Keratinocyte (primary cell): Measurements from ENCODE around the gene AIFM2. TPM values are rescaled to one million over a fixed set of nuclear protein-coding genes. Genes with fewer than 3 reads are reported as not detected.
"Not testable (repeated sequence)": the region's sequence is repeated elsewhere in the genome, so short reads cannot be mapped to it uniquely, and the experiment has no call there.

Experiments used
- DNase-seq: peaks from one replicate; pipeline ENCODE4 v3.0.0-alpha.2; 2011; ENCODE audit warnings: low read depth, missing footprints, low spot score
- FAIRE-seq: peaks from 2 replicates; lab custom pipeline; 2011; peaks lifted over from hg19 to GRCh38; lab: Jason Lieb, UNC
- H2AFZ ChIP-seq: 2 replicates; pipeline ENCODE4 v1.6.0; 2012; ENCODE audit warnings: low read length, control low read depth, inconsistent platforms; ENCODE audit not compliant: control insufficient read depth
- H3K27ac ChIP-seq: 2 replicates; pipeline ENCODE4 v1.5.1; 2011; ENCODE audit warnings: low read length; ENCODE audit not compliant: control insufficient read depth, insufficient read depth
- H3K27me3 ChIP-seq: 3 replicates; pipeline ENCODE4 v1.6.0; 2011; ENCODE audit warnings: low read length; ENCODE audit not compliant: control insufficient read depth, insufficient read depth; ENCODE audit errors: extremely low read depth
- H3K36me3 ChIP-seq, 2 experiments: 2 replicates in 1 of 2; 3 replicates in 1 of 2; pipeline ENCODE4 v1.5.1; 2011; ENCODE audit warnings: low read length in 2 of 2, mild to moderate bottlenecking in 1 of 2; ENCODE audit not compliant: control insufficient read depth in 2 of 2, insufficient read depth in 2 of 2; ENCODE audit errors: extremely low read depth in 1 of 2
- H3K4me1 ChIP-seq: 3 replicates; pipeline ENCODE4 v1.5.1; 2011; ENCODE audit warnings: low read length; ENCODE audit not compliant: control insufficient read depth, insufficient read depth; ENCODE audit errors: extremely low read depth
- H3K4me2 ChIP-seq: 3 replicates; pipeline ENCODE4 v1.6.0; 2011; ENCODE audit warnings: low read depth, low read length; ENCODE audit not compliant: control insufficient read depth, insufficient read depth; ENCODE audit errors: extremely low read depth
- H3K4me3 ChIP-seq, 3 experiments: fragments of 200-600 bp in 1 of 3; sonication (generic) in 1 of 3; 2 replicates in 2 of 3; 3 replicates in 1 of 3; pipeline ENCODE4 v1.5.1; 2011 to 2016; ENCODE audit warnings: low read length in 3 of 3, mild to moderate bottlenecking in 3 of 3, control low read depth in 2 of 3, inconsistent platforms in 1 of 3, low read depth in 1 of 3, mixed read lengths in 1 of 3, mixed run types in 1 of 3, moderate library complexity in 1 of 3; ENCODE audit not compliant: control insufficient read depth in 2 of 3, insufficient read depth in 2 of 3; ENCODE audit errors: extremely low read depth in 1 of 3
- H3K79me2 ChIP-seq: 2 replicates; pipeline ENCODE4 v1.6.0; 2012; ENCODE audit warnings: low read length; ENCODE audit not compliant: control insufficient read depth, insufficient read depth
- H3K9ac ChIP-seq: 3 replicates; pipeline ENCODE4 v1.6.0; 2011; ENCODE audit warnings: low read length; ENCODE audit not compliant: control insufficient read depth, insufficient read depth; ENCODE audit errors: extremely low read depth
- H3K9me1 ChIP-seq: 3 replicates; pipeline ENCODE4 v1.6.0; 2011; ENCODE audit warnings: low read length; ENCODE audit not compliant: control insufficient read depth, insufficient read depth; ENCODE audit errors: extremely low read depth
- H3K9me3 ChIP-seq: 2 replicates; pipeline ENCODE4 v1.5.1; 2012; ENCODE audit warnings: low read depth, low read length; ENCODE audit not compliant: control insufficient read depth
- H4K20me1 ChIP-seq: 3 replicates; pipeline ENCODE4 v1.6.0; 2011; ENCODE audit warnings: low read length; ENCODE audit not compliant: control insufficient read depth, insufficient read depth; ENCODE audit errors: extremely low read depth
- EZH2 ChIP-seq: IDR thresholded peaks from one replicate; pipeline ENCODE4 v1.6.1; 2012; ENCODE audit warnings: inconsistent platforms, mild to moderate bottlenecking, low read length, moderate library complexity
- dilution Hi-C: fragments of 300-500 bp; cut with MboI; formaldehyde crosslinking; loops from one replicate; pipeline ENCODE4 v1.7.0; 2020; ENCODE audit warnings: low sequenced_read_pairs; ENCODE audit not compliant: extremely low pct_ligation_motif_present
- polyA plus RNA-seq, 5 experiments: library from polyadenylated mRNA; depleted of rRNA in 3 of 5; stranded (reverse) in 3 of 5; stranded (forward) in 1 of 5; unstranded in 1 of 5; fragments of >200 nt; gene quantifications; 1 replicate in 1 of 5; 2 replicates in 3 of 5; 3 replicates in 1 of 5; pipeline versions ENCODE4 v1.2.1 to v1.2.3, GENCODE V29; 2011 to 2012; ENCODE audit warnings: missing spikeins in 2 of 5, low read depth in 1 of 5, low replicate concordance in 1 of 5
- TF ChIP-seq, protein P1 (sequence below), 3 experiments: IDR thresholded peaks in 1 of 3; conservative IDR thresholded peaks in 1 of 3; optimal IDR thresholded peaks in 1 of 3; 2 replicates in 2 of 3; 3 replicates in 1 of 3; pipeline versions ENCODE3 to v1.5.1; 2011; ENCODE audit warnings: low read length in 3 of 3, mild to moderate bottlenecking in 3 of 3, moderate library complexity in 2 of 3, control low read depth in 1 of 3, inconsistent platforms in 1 of 3; ENCODE audit not compliant: insufficient read depth in 2 of 3; ENCODE audit errors: extremely low read depth in 1 of 3

AIFM2 gene
- polyA plus RNA-seq, 1 donor (not counting 4 experiments of a cell fraction or from before 2014, with no cell fraction given) = 1.8 TPM

- dilution Hi-C loops = no loop called here
- Histone ChIP-seq H4K20me1 (no peaks in the 10 kb centered on the region), H3K9me3 (no peaks in the 10 kb centered on the region), H3K36me3 (peaks cover 11 to 30% of the 10 kb centered on the region in 2 experiments), H3K79me2 (peaks cover 53% of the 10 kb centered on the region), H3K4me3 (no peak overlapping the region), H3K27ac (no peak overlapping the region), H3K4me2 (no peak overlapping the region), H3K27me3 (no peaks in the 10 kb centered on the region), H3K9me1 (no peaks in the 10 kb centered on the region), H3K4me1 (no peaks in the 10 kb centered on the region), H3K9ac (no peak overlapping the region), H2AFZ (no peak overlapping the region)
- DNase-seq = no peak
- no peak for FAIRE-seq
- TF ChIP-seq EZH2 = no peak
- TF ChIP-seq, protein P1, sequence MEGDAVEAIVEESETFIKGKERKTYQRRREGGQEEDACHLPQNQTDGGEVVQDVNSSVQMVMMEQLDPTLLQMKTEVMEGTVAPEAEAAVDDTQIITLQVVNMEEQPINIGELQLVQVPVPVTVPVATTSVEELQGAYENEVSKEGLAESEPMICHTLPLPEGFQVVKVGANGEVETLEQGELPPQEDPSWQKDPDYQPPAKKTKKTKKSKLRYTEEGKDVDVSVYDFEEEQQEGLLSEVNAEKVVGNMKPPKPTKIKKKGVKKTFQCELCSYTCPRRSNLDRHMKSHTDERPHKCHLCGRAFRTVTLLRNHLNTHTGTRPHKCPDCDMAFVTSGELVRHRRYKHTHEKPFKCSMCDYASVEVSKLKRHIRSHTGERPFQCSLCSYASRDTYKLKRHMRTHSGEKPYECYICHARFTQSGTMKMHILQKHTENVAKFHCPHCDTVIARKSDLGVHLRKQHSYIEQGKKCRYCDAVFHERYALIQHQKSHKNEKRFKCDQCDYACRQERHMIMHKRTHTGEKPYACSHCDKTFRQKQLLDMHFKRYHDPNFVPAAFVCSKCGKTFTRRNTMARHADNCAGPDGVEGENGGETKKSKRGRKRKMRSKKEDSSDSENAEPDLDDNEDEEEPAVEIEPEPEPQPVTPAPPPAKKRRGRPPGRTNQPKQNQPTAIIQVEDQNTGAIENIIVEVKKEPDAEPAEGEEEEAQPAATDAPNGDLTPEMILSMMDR (optimal IDR thresholded peaks at IDR 0.05 in 1 of 3, IDR thresholded peaks at IDR 0.05 in 1 of 3, conservative IDR thresholded peaks at IDR 0.05 in 1 of 3; ENCODE audit: extremely low read depth in 1 of 3, insufficient read depth in 2 of 3, low read length in 3 of 3) = no peak
These were observed 28.2 kb upstream of the AIFM2 start for GRCh38 chr10:70160798-70161197.

- H3K9me1 ChIP-seq, H3K4me2 ChIP-seq, FAIRE-seq, H3K27ac ChIP-seq, H3K4me1 ChIP-seq, H4K20me1 ChIP-seq, DNase-seq, H3K9ac ChIP-seq, dilution Hi-C loops, H2AFZ ChIP-seq, H3K27me3 ChIP-seq, H3K9me3 ChIP-seq, H3K4me3 ChIP-seq: not testable (repeated sequence)
- peaks cover 12 to 36% of the 10 kb centered on the region in 2 experiments for H3K36me3 ChIP-seq
- H3K79me2 ChIP-seq = peaks cover 41% of the 10 kb centered on the region
These were observed 26.7 kb upstream of the AIFM2 start for GRCh38 chr10:70159366-70159765.

- Histone ChIP-seq H3K4me2 (no peak overlapping the region), H3K9me1 (no peaks in the 10 kb centered on the region), H3K4me1 (no peaks in the 10 kb centered on the region), H3K9me3 (no peaks in the 10 kb centered on the region), H3K9ac (no peak overlapping the region), H3K27me3 (no peaks in the 10 kb centered on the region), H3K4me3 (no peak overlapping the region), H3K79me2 (peaks cover 28% of the 10 kb centered on the region), H4K20me1 (no peaks in the 10 kb centered on the region), H3K27ac (no peak overlapping the region), H3K36me3 (peaks cover 17 to 39% of the 10 kb centered on the region in 2 experiments), H2AFZ (no peak overlapping the region)
- no peak for FAIRE-seq
- no peak for DNase-seq
- TF ChIP-seq EZH2 = no peak
- TF ChIP-seq, protein P1 (optimal IDR thresholded peaks at IDR 0.05 in 1 of 3, IDR thresholded peaks at IDR 0.05 in 1 of 3, conservative IDR thresholded peaks at IDR 0.05 in 1 of 3; ENCODE audit: extremely low read depth in 1 of 3, insufficient read depth in 2 of 3, low read length in 3 of 3) = no peak
- dilution Hi-C loops = no loop called here
These were observed 25.5 kb upstream of the AIFM2 start for GRCh38 chr10:70158113-70158512.
